ENCODE measurements around the gene WAS.

Gene WAS

GRCh38 chrX:48713847-48714246 is 30.2 kb downstream of the WAS start:
- no peak for DNase-seq

DNA sequence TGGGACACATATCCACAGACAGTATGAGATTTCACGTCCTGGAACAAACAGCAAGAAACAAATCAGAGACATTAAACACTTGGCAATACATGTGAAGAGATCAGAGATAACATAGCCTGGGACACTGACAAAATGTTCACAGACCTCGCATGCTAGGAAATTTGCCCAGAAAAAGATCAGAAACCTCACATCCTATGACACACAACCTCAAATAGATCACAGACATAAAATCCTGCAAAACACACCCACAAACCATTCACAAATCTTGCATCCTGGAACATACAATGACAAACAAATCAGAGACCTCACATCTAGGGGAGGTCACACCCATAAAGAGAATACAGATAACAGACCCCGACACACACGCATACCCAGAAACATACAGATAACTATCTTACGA is 31.0 kb downstream of the WAS start:
- DNase-seq, result no peak

DNA sequence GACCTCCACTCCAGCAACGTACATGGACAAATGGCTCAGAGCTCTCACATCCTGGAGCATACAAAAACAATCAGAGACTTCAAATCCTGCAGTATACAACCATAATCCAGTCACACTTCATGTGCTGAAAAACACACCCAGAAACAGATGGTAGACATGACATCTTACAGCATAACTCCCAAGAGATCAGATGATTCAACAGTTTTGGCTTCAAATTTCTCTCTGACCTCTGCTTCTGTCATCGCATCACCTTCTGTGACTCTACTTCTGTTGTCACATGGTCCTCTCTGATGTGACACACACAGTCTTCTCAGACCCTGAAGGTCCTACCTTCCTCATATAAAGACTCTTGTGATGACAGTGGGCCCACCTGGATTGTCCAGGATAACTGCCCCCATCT is 31.5 kb downstream of the WAS start:
- peak; percentile 47 for DNase-seq

GRCh38 chrX:48715876-48716502 is 32.4 kb downstream of the WAS start:
- no peak for DNase-seq

- DNase-seq, result no peak
These were observed 36.4 kb downstream of the WAS start for GRCh38 chrX:48719958-48720357.

GRCh38 chrX:48720577-48721250 is 37.1 kb downstream of the WAS start:
- no peak for DNase-seq

DNA sequence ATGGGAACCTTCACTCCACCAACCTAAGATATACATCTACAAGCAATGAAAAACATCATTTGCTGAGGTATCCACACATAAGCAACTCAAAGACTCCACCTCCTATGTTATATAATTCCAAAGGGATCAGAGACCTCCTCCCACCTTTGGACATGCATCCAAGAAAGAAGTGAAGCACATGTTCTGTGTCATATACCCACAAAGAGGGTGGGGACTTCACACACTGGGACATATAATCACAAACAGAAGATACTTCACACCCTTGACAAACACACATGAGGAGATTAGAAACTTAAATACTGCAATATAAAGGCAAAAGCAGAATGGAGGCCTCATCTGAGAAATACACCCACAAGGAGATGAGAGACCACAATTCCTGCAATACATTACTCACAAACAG is 38.3 kb downstream of the WAS start:
- no peak for DNase-seq

DNA sequence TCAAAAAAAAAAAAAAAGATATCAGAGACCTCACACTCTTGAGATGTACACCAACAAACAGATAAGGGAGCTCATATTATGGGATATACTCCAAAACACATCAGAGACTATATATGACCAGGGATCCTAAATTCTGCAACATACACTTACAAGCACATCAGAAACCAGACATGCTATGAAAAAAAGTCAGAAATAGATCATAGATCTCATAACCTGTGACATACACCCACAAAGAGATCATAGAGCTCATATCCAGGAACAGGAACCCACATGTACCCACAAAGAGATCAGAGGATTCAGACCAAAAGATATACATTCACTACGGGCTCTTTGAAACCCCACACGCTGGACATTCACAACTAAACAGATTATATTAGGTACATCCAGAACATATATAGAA is 43.0 kb downstream of the WAS start:
- no peak for DNase-seq

DNA sequence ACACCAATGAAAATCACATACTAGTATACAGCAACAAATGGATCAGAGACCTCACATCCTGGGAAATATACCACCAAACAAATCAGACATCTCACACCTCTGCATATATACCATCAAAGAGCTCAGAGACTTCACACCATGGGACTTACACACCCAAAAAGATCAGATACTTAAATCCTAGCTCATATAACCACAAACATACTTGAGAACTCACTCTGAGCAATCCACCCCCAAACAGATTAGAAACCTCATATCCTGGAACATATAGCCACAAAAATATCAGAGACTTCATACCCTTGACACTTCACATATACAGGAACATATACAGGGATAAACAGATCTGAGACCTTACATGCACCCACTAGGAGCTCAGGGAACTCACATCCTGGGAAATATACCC is 45.1 kb downstream of the WAS start:
- no peak for DNase-seq

- DNase-seq, result peak; percentile 4
These were observed 52.7 kb downstream of the WAS start for GRCh38 chrX:48736303-48736702.

DNA sequence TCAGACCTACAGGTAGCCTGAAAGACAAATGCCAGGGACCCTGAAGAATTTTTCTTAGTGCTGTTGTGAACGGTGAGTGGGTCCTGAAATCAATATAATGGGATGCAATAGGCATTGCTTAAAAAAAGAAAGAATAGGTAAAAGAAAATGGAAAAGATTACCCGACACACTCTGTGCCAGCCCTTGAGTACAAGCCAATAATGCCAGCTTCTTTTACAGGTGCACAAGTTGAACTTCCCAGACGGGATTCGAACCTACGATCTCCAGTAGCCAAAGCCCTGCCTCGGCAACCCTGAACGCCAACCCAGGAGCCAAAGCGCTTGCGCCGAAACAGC is 53.2 kb downstream of the WAS start:
- DNase-seq, result no peak

- peak; percentile 96 for DNase-seq
These were observed 53.8 kb downstream of the WAS start for GRCh38 chrX:48737213-48737938.

DNA sequence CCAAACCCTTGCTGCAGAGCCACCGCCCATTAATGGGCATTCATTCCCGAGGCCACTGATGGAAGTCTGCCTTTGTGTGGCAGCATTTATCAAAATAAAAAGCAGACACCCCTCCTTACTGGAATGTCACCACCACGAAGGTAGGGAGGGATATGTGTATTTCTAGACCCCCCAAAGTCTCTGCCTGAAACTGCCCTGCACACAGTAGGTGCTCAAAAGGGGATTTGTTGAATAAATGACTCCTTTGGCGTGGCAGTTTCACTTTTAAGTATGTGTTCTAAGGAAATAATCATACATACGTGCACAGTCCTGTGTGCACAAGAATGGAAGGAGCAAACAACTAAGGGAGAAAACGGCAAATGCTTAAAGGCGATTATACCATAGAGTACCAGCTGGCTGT is 54.3 kb downstream of the WAS start:
- DNase-seq, result no peak

All from HCEC 1CT (cell line).